ENCODE measurements around the gene PPARG.
"Not testable (repeated sequence)": the region's sequence is repeated elsewhere in the genome, so short reads cannot be mapped to it uniquely, and the experiment has no call there.

The PPARG gene

GRCh38 chr3:12446298-12446697 lies 157.4 kb downstream of the PPARG start:
- Histone ChIP-seq H3K9me3 (ENCODE audit: low read length) (no peaks in the 10 kb centered on the region), H3K27ac (ENCODE audit: low read depth, low read length, poor library complexity, severe bottlenecking) (no peak overlapping the region), H3K4me2 (ENCODE audit: low read length) (no peak overlapping the region), H3F3A (ENCODE audit: insufficient read depth, low read length) (no peaks in the 10 kb centered on the region), H3K36me3 (ENCODE audit: insufficient read depth, low read length) (no peaks in the 10 kb centered on the region), H2AFZ (ENCODE audit: low read length) (no peak overlapping the region), H3K9me2 (ENCODE audit: low read depth, low read length) (no peaks in the 10 kb centered on the region), H4K20me1 (ENCODE audit: insufficient read depth, low read length) (no peaks in the 10 kb centered on the region), H3K27me3 (ENCODE audit: insufficient read depth, low read length) (no peaks in the 10 kb centered on the region), H3K4me1 (ENCODE audit: insufficient read depth, low read length, severe bottlenecking) (no peaks in the 10 kb centered on the region), H3K79me2 (ENCODE audit: insufficient read depth, low read length) (no peaks in the 10 kb centered on the region), H3K9ac (ENCODE audit: low read length) (no peak overlapping the region), H3K4me3 (ENCODE audit: low read depth, low read length, poor library complexity, severe bottlenecking) (no peak overlapping the region)
- TF ChIP-seq CTCF (IDR thresholded peaks at IDR 0.05; ENCODE audit: low read length) (no peak), EZH2 (IDR thresholded peaks at IDR 0.05; ENCODE audit: borderline replicate concordance, low read length) (no peak)

GRCh38 chr3:12447075-12447474 lies 158.2 kb downstream of the PPARG start:
- no peak overlapping the region for H3K27ac ChIP-seq (ENCODE audit: low read depth, low read length, poor library complexity, severe bottlenecking)
- no peak overlapping the region for H3K4me3 ChIP-seq (ENCODE audit: low read depth, low read length, poor library complexity, severe bottlenecking)
- no peaks in the 10 kb centered on the region for H3K27me3 ChIP-seq (ENCODE audit: insufficient read depth, low read length)
- no peak overlapping the region for H3K4me2 ChIP-seq (ENCODE audit: low read length)
- no peak overlapping the region for H3K9ac ChIP-seq (ENCODE audit: low read length)
- TF ChIP-seq CTCF (IDR thresholded peaks at IDR 0.05; ENCODE audit: low read length) (no peak), EZH2 (IDR thresholded peaks at IDR 0.05; ENCODE audit: borderline replicate concordance, low read length) (no peak)
- no peak overlapping the region for H2AFZ ChIP-seq (ENCODE audit: low read length)
- H3K79me2 ChIP-seq (ENCODE audit: insufficient read depth, low read length): no peaks in the 10 kb centered on the region
- no peaks in the 10 kb centered on the region for H4K20me1 ChIP-seq (ENCODE audit: insufficient read depth, low read length)
- H3K9me3 ChIP-seq (ENCODE audit: low read length): no peaks in the 10 kb centered on the region
- no peaks in the 10 kb centered on the region for H3K36me3 ChIP-seq (ENCODE audit: insufficient read depth, low read length)
- no peaks in the 10 kb centered on the region for H3K9me2 ChIP-seq (ENCODE audit: low read depth, low read length)
- H3K4me1 ChIP-seq (ENCODE audit: insufficient read depth, low read length, severe bottlenecking): no peaks in the 10 kb centered on the region
- H3F3A ChIP-seq (ENCODE audit: insufficient read depth, low read length): no peaks in the 10 kb centered on the region

DNA sequence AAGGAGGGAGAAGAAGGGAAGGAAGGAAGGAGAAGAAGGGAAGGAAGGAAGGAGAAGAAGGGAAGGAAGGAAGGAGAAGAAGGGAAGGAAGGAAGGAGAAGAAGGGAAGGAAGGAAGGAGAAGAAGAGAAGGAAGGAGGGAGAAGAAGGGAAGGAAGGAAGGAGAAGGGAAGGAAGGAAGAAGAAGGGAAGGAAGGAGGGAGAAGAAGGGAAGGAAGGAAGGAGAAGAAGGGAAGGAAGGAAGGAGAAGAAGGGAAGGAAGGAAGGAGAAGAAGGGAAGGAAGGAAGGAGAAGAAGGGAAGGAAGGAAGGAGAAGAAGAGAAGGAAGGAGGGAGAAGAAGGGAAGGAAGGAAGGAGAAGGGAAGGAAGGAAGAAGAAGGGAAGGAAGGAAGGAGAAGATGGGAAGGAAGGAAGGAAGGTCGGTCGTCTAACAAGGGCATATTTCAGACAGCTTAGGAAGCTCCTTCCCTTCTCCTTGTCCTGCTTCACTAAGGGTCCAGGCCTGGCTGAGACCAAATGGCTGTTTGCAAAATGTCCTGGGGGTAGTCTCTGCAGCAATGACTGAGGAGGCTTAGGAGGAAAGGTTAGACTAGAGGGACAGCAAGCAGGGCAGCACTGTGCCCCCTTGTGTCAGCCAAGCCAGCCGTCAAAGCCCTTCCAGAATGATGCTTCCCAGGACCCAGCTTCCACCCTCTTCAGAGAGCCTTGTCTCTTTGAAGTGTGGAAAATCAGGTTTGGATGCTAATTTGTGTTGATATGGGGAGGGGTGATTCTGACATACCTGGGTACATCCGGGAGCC lies 159.7 kb downstream of the PPARG start:
- H3K27ac ChIP-seq (ENCODE audit: low read depth, low read length, poor library complexity, severe bottlenecking); H3K4me1 ChIP-seq (ENCODE audit: insufficient read depth, low read length, severe bottlenecking); H3K4me3 ChIP-seq (ENCODE audit: low read depth, low read length, poor library complexity, severe bottlenecking): not testable (repeated sequence)

More for the DNA sequence above, 159.7 kb downstream of the PPARG start:
- H3K79me2 ChIP-seq (ENCODE audit: insufficient read depth, low read length); H3K36me3 ChIP-seq (ENCODE audit: insufficient read depth, low read length); H2AFZ ChIP-seq (ENCODE audit: low read length); H3K27me3 ChIP-seq (ENCODE audit: insufficient read depth, low read length); H3K9me3 ChIP-seq (ENCODE audit: low read length); H3F3A ChIP-seq (ENCODE audit: insufficient read depth, low read length); H3K9me2 ChIP-seq (ENCODE audit: low read depth, low read length); H4K20me1 ChIP-seq (ENCODE audit: insufficient read depth, low read length); H3K9ac ChIP-seq (ENCODE audit: low read length); H3K4me2 ChIP-seq (ENCODE audit: low read length): not testable (repeated sequence)
